ENCODE data around the gene SALL1. TPM values are rescaled to one million over a fixed set of nuclear protein-coding genes. Genes with fewer than 3 reads are reported as not detected.

SALL1 gene
- total and polyA plus RNA-seq, 2 of the 8 experiments (the other 6 are each of a cell fraction or from before 2014, with no cell fraction given), result 33.7 to 56.8 TPM

GRCh38 chr16:51149251-51149661 is 1.8 kb downstream of the SALL1 start:
- H3K4me3 ChIP-seq (ENCODE audit: extremely low read depth in 1 of 4, insufficient read depth in 2 of 4, low read depth in 3 of 4, low read length in 4 of 4), result peak overlapping the region; percentile 92 to 100 (median 93)
- no peak overlapping the region for H2AK5ac ChIP-seq (ENCODE audit: low read depth, low read length)
- H2BK20ac ChIP-seq (ENCODE audit: low read length), result no peak overlapping the region
- no peak for DNase-seq (ENCODE audit: low read depth in 1 of 2, low spot score in 2 of 2)
- no peak overlapping the region for H4K91ac ChIP-seq (replicated peaks; ENCODE audit: insufficient read length, low read length)
- H2AFZ ChIP-seq (ENCODE audit: low read length), result no peak overlapping the region
- H3K4ac ChIP-seq (replicated peaks; ENCODE audit: insufficient read length, low read depth, low read length), result no peak overlapping the region
- FAIRE-seq, result no peak
- H3K27ac ChIP-seq (ENCODE audit: low read depth, low read length), result no peak overlapping the region
- no peaks in the 10 kb centered on the region for H3K9me3 ChIP-seq (ENCODE audit: insufficient read depth in 2 of 2, low read depth in 1 of 2, low read length in 1 of 2)
- no peak overlapping the region; the same call in 1 of the 2 replicates for H3K18ac ChIP-seq (ENCODE audit: extremely low read depth, low read length)
- TF ChIP-seq RXRA (IDR thresholded peaks at IDR 0.05; ENCODE audit: insufficient read depth, low read depth, low read length) (no peak), RBBP5 (IDR thresholded peaks at IDR 0.05; ENCODE audit: borderline replicate concordance, low read depth, low read length) (0 out of 2 replicates have a peak, but pooled peaks have one; percentile 13)
- 9% methylated on average over 16 of the region's 16 CpGs; no CpG with 5 or more reads in 1 of the 2 experiments for WGBS, 2 experiments (ENCODE audit: extremely low coverage in 1 of 2, insufficient coverage in 1 of 2, insufficient read length in 1 of 2, insufficient replicate concordance in 2 of 2, low coverage in 1 of 2, low lambda C conversion rate in 2 of 2, missing lambda C conversion rate in 1 of 2)
- CTCF ChIA-PET (ENCODE audit: partially characterized antibody), result interaction anchor here (1.2 to 1.4 kb wide), 2 partner anchors 15 to 19 kb away, joined by 3 read pairs; no protein-coding TSS in a partner anchor
- peaks cover 25% of the 10 kb centered on the region for H3K23me2 ChIP-seq (ENCODE audit: low read depth, low read length)
- POLR2A ChIA-PET (ENCODE audit: partially characterized antibody), result interaction anchor here (0.9 to 3.9 kb wide), 4 partner anchors 16 to 490 kb away, joined by 3 to 28 read pairs (median 6); no protein-coding TSS in a partner anchor
- H2BK5ac ChIP-seq (ENCODE audit: low read depth, low read length), result no peak overlapping the region
- H4K8ac ChIP-seq (ENCODE audit: extremely low read depth, insufficient read depth, low read length), result peak overlapping the region; percentile 53; the same call in 1 of the 2 replicates
- H3K4me1 ChIP-seq (replicated peaks in 1 of 4; ENCODE audit: control insufficient read depth in 3 of 4, insufficient read depth in 4 of 4, low read length in 3 of 4), result peaks cover 7 to 17% (median 10%) of the 10 kb centered on the region in 4 experiments; a peak in 6 of 7 replicates
- peaks cover 0 to 11% (median 5%) of the 10 kb centered on the region in 4 experiments; a peak in 4 of 7 replicates for H3K27me3 ChIP-seq (replicated peaks in 1 of 4; ENCODE audit: control insufficient read depth in 3 of 4, extremely low read depth in 1 of 4, insufficient read depth in 3 of 4, low read length in 3 of 4)
- peak overlapping the region; percentile 40 for H3K56ac ChIP-seq (replicated peaks; ENCODE audit: insufficient read length, low read depth, low read length)
- H2BK15ac ChIP-seq (ENCODE audit: low read length), result no peak overlapping the region
- no peak overlapping the region for H3K14ac ChIP-seq (ENCODE audit: insufficient read length)
- no peak overlapping the region for H2BK12ac ChIP-seq (ENCODE audit: low read depth, low read length)
- peaks cover 0 to 21% (median 0%) of the 10 kb centered on the region in 4 experiments; a peak in 1 of 8 replicates for H3K36me3 ChIP-seq (ENCODE audit: control insufficient read depth in 2 of 4, insufficient read depth in 4 of 4, low read length in 3 of 4)
- H3K79me1 ChIP-seq (ENCODE audit: low read depth, low read length), result peaks cover 2% of the 10 kb centered on the region; the same call in 1 of the 2 replicates
- peak overlapping the region in 3 of 4 experiments; percentile 15 to 75 (median 64); a peak in 4 of 7 replicates for H3K9ac ChIP-seq (replicated peaks in 1 of 4; ENCODE audit: extremely low read depth in 1 of 4, low read depth in 3 of 4, low read length in 3 of 4)
- H3K4me2 ChIP-seq (ENCODE audit: insufficient read depth in 1 of 2, low read depth in 2 of 2, low read length in 2 of 2), result peak overlapping the region; percentile 76 to 99
- no peak overlapping the region for H2BK120ac ChIP-seq (replicated peaks; ENCODE audit: low read depth, low read length)
- H3K79me2 ChIP-seq (ENCODE audit: control insufficient read depth in 1 of 2, insufficient read depth in 2 of 2, low read length in 2 of 2), result peaks cover 35 to 68% of the 10 kb centered on the region in 2 experiments
- H4K20me1 ChIP-seq (replicated peaks in 1 of 2; ENCODE audit: control insufficient read depth in 1 of 2, insufficient read depth in 2 of 2, low read length in 2 of 2), result peaks cover 5 to 6% of the 10 kb centered on the region in 2 experiments
- H3K23ac ChIP-seq (ENCODE audit: insufficient read length), result no peak overlapping the region
- H4K5ac ChIP-seq (ENCODE audit: insufficient read length, low read depth, low read length), result no peak overlapping the region

Data from H1 (cell line).